Subcutaneous abdominal adipose tissue (tissue), 5 donors: ENCODE results near the gene RSKR.

Source experiments
- H3K27ac ChIP-seq: one replicate; pipeline ENCODE4 v1.7.0; 2013; ENCODE audit warnings: low read depth, mild to moderate bottlenecking, inconsistent platforms, low read length, moderate library complexity
- H3K27me3 ChIP-seq, 5 donors: one replicate each; pipeline ENCODE4 v1.7.0; 2013; ENCODE audit warnings: low read length in 5 of 5, inconsistent platforms in 1 of 5; ENCODE audit not compliant: control insufficient read depth in 5 of 5, insufficient read depth in 4 of 5
- H3K36me3 ChIP-seq, 5 donors: one replicate each; pipeline ENCODE4 v1.7.0; 2013; ENCODE audit warnings: low read length in 5 of 5; ENCODE audit not compliant: control insufficient read depth in 5 of 5, insufficient read depth in 5 of 5
- H3K4me1 ChIP-seq, 5 donors: one replicate each; pipeline ENCODE4 v1.7.0; 2013; ENCODE audit warnings: low read length in 5 of 5, mild to moderate bottlenecking in 3 of 5, moderate library complexity in 1 of 5; ENCODE audit not compliant: control insufficient read depth in 5 of 5, insufficient read depth in 5 of 5
- H3K4me3 ChIP-seq, 5 donors: one replicate each; pipeline ENCODE4 v1.7.0; 2013; ENCODE audit warnings: low read length in 5 of 5, low read depth in 1 of 5
- H3K9ac ChIP-seq, 5 donors: one replicate each; pipeline ENCODE4 v1.7.0; 2013; ENCODE audit warnings: low read length in 5 of 5, mild to moderate bottlenecking in 4 of 5, moderate library complexity in 3 of 5
- H3K9me3 ChIP-seq, 5 donors: one replicate each; pipeline ENCODE4 v1.7.0; 2013; ENCODE audit warnings: low read length in 5 of 5; ENCODE audit not compliant: control insufficient read depth in 5 of 5
- donor health status: healthy.
- donor health status: healthy.
- donor health status: healthy.
- donor health status: healthy.
- donor health status: healthy.

RSKR gene

GRCh38 chr17:28624148-28624547 lies 10.2 kb upstream of the RSKR start:
- H3K36me3 ChIP-seq, result peaks cover 49 to 88% (median 75%) of the 10 kb centered on the region in 5 donors

DNA sequence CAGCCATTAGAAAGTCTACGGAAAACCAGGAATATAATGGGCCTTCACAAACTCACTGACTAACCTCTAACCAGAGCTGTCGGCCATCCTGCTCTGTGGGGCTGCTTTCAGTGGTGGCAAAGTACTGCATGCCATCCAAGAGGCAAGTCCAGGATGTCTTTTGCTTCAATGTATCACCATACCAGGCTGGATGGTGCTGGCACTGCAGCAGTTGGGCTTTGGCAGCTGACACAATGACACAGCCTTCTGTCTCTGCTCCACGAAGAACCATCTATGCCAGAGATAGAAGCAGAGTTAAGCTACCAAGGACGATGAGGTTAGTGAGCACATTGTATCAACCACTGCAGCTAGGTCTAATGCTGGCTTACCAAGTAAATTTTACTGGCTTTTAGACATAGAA lies 9.7 kb upstream of the RSKR start:
- H3K27ac ChIP-seq, result no peak overlapping the region
- H3K4me3 ChIP-seq, result no peak overlapping the region
- no peak overlapping the region for H3K9ac ChIP-seq
- H3K36me3 ChIP-seq, result peaks cover 53 to 92% (median 80%) of the 10 kb centered on the region in 5 donors
- H3K27me3 ChIP-seq, result no peaks in the 10 kb centered on the region
- H3K4me1 ChIP-seq, result no peaks in the 10 kb centered on the region
- no peaks in the 10 kb centered on the region for H3K9me3 ChIP-seq

More at GRCh38 chr17:28624148-28624547, 10.2 kb upstream of the RSKR start:
- H3K9ac ChIP-seq, result no peak overlapping the region
- no peak overlapping the region for H3K4me3 ChIP-seq
- no peaks in the 10 kb centered on the region for H3K9me3 ChIP-seq
- H3K4me1 ChIP-seq, result no peaks in the 10 kb centered on the region
- H3K27me3 ChIP-seq, result no peaks in the 10 kb centered on the region
- no peak overlapping the region for H3K27ac ChIP-seq

DNA sequence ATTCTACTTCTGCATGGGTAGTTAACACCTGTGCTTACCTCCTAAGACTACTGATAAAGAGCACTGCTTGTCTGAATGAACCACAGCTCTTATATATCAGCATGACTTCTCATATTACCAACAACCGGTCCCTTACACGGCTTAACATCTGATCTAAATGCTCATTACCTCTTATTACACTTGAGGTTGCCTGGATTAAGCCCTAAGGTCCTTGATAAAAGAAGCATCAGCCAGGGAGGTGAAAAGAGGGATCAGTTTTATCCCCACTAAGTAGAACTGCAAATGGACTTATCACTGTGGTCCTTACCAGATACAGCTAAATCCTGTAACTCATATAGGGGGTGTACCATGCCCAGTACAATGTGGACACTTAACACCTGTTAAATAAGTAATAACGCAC lies 8.2 kb upstream of the RSKR start:
- no peaks in the 10 kb centered on the region for H3K4me1 ChIP-seq
- H3K9ac ChIP-seq, result no peak overlapping the region
- no peaks in the 10 kb centered on the region for H3K27me3 ChIP-seq
- H3K36me3 ChIP-seq, result peaks cover 61 to 93% (median 84%) of the 10 kb centered on the region in 5 donors
- no peaks in the 10 kb centered on the region for H3K9me3 ChIP-seq
- no peak overlapping the region for H3K27ac ChIP-seq
- H3K4me3 ChIP-seq, result no peak overlapping the region

DNA sequence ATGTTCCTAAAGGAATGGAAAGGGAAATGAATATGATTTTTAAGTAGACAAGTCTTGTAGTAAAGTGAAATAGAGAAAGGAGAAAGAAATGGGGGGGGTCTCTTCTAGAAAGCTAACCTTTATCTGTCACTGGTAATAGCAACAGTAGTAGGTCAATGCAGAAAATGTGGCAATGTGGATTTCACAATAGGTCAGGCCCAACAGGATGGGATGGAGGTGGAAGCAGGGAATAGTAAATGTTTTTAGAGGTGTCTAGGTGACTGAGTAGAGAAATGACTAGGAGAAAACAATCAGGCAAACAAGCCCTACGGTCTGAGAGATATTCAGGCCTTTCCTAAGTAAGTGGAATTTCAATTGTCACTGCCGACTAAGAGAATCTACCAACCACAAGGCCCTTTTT lies 6.0 kb upstream of the RSKR start:
- H3K27ac ChIP-seq, result no peak overlapping the region
- H3K4me1 ChIP-seq, result no peaks in the 10 kb centered on the region
- no peak overlapping the region for H3K4me3 ChIP-seq
- H3K27me3 ChIP-seq, result no peaks in the 10 kb centered on the region
- no peak overlapping the region for H3K9ac ChIP-seq
- H3K36me3 ChIP-seq, result peaks cover 68 to 100% (median 94%) of the 10 kb centered on the region in 5 donors
- no peaks in the 10 kb centered on the region for H3K9me3 ChIP-seq

GRCh38 chr17:28618464-28618863 lies 4.5 kb upstream of the RSKR start:
- Histone ChIP-seq H3K9me3 (no peaks in the 10 kb centered on the region), H3K4me1 (no peaks in the 10 kb centered on the region), H3K27ac (no peak overlapping the region), H3K4me3 (no peak overlapping the region), H3K9ac (no peak overlapping the region), H3K27me3 (no peaks in the 10 kb centered on the region), H3K36me3 (peaks cover 58 to 99% (median 95%) of the 10 kb centered on the region in 5 donors)

GRCh38 chr17:28616281-28616680 lies 2.3 kb upstream of the RSKR start:
- H3K4me3 ChIP-seq, result no peak overlapping the region
- peaks cover 39 to 87% (median 76%) of the 10 kb centered on the region in 5 donors for H3K36me3 ChIP-seq
- no peaks in the 10 kb centered on the region for H3K9me3 ChIP-seq
- H3K27me3 ChIP-seq, result no peaks in the 10 kb centered on the region
- no peak overlapping the region for H3K9ac ChIP-seq
- H3K4me1 ChIP-seq, result peaks cover 0 to 4% (median 0%) of the 10 kb centered on the region in 5 donors
- H3K27ac ChIP-seq, result no peak overlapping the region

DNA sequence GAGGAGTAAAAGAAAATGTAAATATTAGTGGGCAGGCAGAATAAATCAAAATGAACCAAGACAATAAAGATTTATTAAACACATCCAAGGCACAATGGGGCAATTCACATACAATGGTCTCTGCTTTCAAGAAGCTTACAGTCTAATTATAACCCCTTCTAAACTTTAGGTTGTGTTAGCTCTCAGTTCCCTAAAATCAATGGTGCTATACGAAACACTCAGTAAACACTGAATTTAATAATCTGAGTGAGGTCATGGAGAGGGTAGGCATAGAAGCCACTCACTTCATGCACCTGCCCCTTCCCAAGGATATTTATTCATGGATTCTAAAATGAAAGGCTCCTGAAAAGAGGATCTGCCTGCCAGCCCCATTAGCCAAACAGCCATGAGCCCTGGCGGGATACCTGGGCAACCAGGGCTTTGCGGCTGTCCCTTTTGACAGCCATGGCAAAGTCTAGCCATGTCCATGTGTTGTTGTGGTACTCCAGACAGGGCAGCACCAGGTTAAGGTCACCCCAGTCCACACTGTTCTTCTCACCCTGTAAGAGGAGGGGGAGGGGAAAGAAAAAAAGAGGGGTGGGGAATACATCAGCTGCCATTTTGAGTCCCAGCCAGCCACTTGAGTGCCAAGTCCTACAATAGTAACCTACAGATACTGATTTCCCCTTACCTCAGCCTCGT lies 1.4 kb upstream of the RSKR start:
- Histone ChIP-seq H3K9me3 (no peaks in the 10 kb centered on the region), H3K4me1 (peaks cover 0 to 4% (median under 1%) of the 10 kb centered on the region in 5 donors), H3K9ac (no peak overlapping the region), H3K36me3 (peaks cover 39 to 86% (median 74%) of the 10 kb centered on the region in 5 donors), H3K27ac (no peak overlapping the region), H3K27me3 (no peaks in the 10 kb centered on the region), H3K4me3 (no peak overlapping the region)

DNA sequence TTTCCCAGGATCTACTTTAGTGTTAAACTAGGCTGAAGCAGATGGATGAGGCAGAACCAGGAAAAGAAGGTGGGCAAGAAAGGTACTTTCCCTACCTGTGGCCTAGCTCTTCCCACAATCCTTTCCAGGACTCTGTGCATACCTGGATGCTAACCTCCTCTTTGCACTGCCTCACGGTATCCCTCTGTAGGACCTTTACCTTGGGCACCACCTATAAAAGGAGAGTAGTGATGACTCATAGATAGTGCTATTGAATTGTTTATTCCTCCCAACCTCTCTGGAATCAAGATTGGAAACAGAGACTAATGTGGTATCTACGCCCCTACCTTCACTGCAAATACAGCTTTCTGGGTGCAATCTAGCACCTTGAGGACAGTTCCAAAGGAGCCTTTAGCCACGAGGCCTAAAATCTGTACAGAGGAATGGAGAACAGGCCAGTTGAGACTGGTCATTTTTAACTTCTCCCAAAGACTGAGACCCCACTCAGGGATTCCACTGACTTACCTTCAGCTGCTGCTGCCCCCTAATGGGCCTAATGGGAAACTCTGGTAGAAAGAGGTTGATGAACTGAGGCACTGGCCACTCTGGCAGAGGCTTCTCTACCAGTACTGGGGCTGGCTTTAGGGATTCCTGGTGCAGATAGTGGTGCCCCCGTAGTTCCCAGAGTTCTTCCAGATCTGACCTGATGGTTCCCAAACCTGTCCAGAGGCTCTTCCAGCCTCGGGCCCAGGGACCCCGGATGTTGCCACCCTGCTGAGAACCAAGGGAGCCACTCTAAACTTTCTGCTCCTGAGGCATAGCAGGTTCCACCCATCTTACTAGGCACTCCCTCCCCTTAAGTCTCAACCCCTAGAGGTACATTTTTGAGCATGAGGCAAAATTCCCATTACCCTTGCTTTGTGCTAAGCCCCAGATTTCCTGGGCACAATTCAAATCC lies 781 bp downstream of the RSKR start:
- no peaks in the 10 kb centered on the region for H3K27me3 ChIP-seq
- no peak overlapping the region for H3K9ac ChIP-seq
- no peak overlapping the region for H3K4me3 ChIP-seq
- H3K27ac ChIP-seq, result no peak overlapping the region
- H3K4me1 ChIP-seq, result peaks cover 0 to 8% (median 4%) of the 10 kb centered on the region in 5 donors
- no peaks in the 10 kb centered on the region for H3K9me3 ChIP-seq
- H3K36me3 ChIP-seq, result peaks cover 22 to 68% (median 52%) of the 10 kb centered on the region in 5 donors

GRCh38 chr17:28612531-28612930 lies 1.5 kb downstream of the RSKR start:
- no peak overlapping the region for H3K9ac ChIP-seq
- no peaks in the 10 kb centered on the region for H3K27me3 ChIP-seq
- no peaks in the 10 kb centered on the region for H3K9me3 ChIP-seq
- no peak overlapping the region for H3K4me3 ChIP-seq
- peaks cover 22 to 62% (median 46%) of the 10 kb centered on the region in 5 donors for H3K36me3 ChIP-seq
- H3K4me1 ChIP-seq, result peaks cover 0 to 8% (median 4%) of the 10 kb centered on the region in 5 donors
- no peak overlapping the region for H3K27ac ChIP-seq

GRCh38 chr17:28610376-28610775 lies 3.6 kb downstream of the RSKR start:
- peaks cover 0 to 8% (median 4%) of the 10 kb centered on the region in 5 donors for H3K4me1 ChIP-seq

More at GRCh38 chr17:28610376-28610775, 3.6 kb downstream of the RSKR start:
- H3K9ac ChIP-seq, result no peak overlapping the region
- no peaks in the 10 kb centered on the region for H3K9me3 ChIP-seq
- H3K27me3 ChIP-seq, result no peaks in the 10 kb centered on the region
- no peak overlapping the region for H3K4me3 ChIP-seq
- H3K27ac ChIP-seq, result no peak overlapping the region
- H3K36me3 ChIP-seq, result peaks cover 8 to 40% (median 24%) of the 10 kb centered on the region in 5 donors
